Peyer's patch (tissue), 4 donors: ENCODE measurements around the gene COL4A1.

ENCODE experiments used
- CTCF ChIP-seq, 6 experiments: fragments of 450-650 bp in 4 of 6; fragments of 200-600 bp in 2 of 6; sonication (generic) in 1 of 6; IDR thresholded peaks; one replicate each; pipeline ENCODE4 v1.5.1; 2017 to 2019; ENCODE audit warnings: antibody characterized with exemption in 6 of 6, mild to moderate bottlenecking in 3 of 6, moderate library complexity in 1 of 6
- POLR2A ChIP-seq, 2 donors: fragments of 450-650 bp; IDR thresholded peaks; one replicate each; pipeline ENCODE4 v1.5.1; 2017; ENCODE audit warnings: antibody characterized with exemption in 2 of 2, mild to moderate bottlenecking in 2 of 2, moderate library complexity in 2 of 2

- TF ChIP-seq CTCF (IDR thresholded peaks at IDR 0.05) (no peak), POLR2A (IDR thresholded peaks at IDR 0.05) (no peak)
Observed at GRCh38 chr13:110206185-110206584, 100.8 kb downstream of the COL4A1 start.
